Neutrophil (primary cell): Measurements from ENCODE around the gene DCC.
"Not testable (repeated sequence)": the region's sequence is repeated elsewhere in the genome, so short reads cannot be mapped to it uniquely, and the experiment has no call there.

ENCODE experiments used
- H3K27ac ChIP-seq: fragments of 200-600 bp; sonication (generic); 2 replicates; pipeline ENCODE4 v1.5.1; 2016; ENCODE audit warnings: mild to moderate bottlenecking, moderate library complexity
- H3K27me3 ChIP-seq: fragments of 200-600 bp; sonication (generic); 2 replicates; pipeline ENCODE4 v1.6.0; 2016; ENCODE audit warnings: mild to moderate bottlenecking
- H3K36me3 ChIP-seq: fragments of 200-600 bp; sonication (generic); 2 replicates; pipeline ENCODE4 v1.5.1; 2017
- H3K4me1 ChIP-seq, 2 experiments: fragments of 200-600 bp in 1 of 2; sonication (generic) in 1 of 2; 1 replicate in 1 of 2; 2 replicates in 1 of 2; pipeline versions ENCODE4 v1.5.1 to v1.6.1; 2013 to 2016; ENCODE audit warnings: low read depth in 1 of 2, low read length in 1 of 2, mild to moderate bottlenecking in 1 of 2, moderate library complexity in 1 of 2; ENCODE audit not compliant: control insufficient read depth in 1 of 2, insufficient read depth in 1 of 2
- H3K4me3 ChIP-seq, 2 experiments: fragments of 200-600 bp in 1 of 2; sonication (generic) in 1 of 2; 1 replicate in 1 of 2; 2 replicates in 1 of 2; pipeline ENCODE4 v1.5.1; 2013 to 2016; ENCODE audit warnings: low read depth in 1 of 2, low read length in 1 of 2, mild to moderate bottlenecking in 1 of 2, moderate library complexity in 1 of 2
- H3K9me3 ChIP-seq: fragments of 200-600 bp; sonication (generic); 2 replicates; pipeline ENCODE4 v1.5.1; 2016
- TF ChIP-seq, protein P1 (sequence below): fragments of 200-600 bp; sonication (generic); IDR thresholded peaks from 2 replicates; pipeline ENCODE4 v1.5.1; 2016; ENCODE audit warnings: antibody characterized with exemption

DCC gene

DNA sequence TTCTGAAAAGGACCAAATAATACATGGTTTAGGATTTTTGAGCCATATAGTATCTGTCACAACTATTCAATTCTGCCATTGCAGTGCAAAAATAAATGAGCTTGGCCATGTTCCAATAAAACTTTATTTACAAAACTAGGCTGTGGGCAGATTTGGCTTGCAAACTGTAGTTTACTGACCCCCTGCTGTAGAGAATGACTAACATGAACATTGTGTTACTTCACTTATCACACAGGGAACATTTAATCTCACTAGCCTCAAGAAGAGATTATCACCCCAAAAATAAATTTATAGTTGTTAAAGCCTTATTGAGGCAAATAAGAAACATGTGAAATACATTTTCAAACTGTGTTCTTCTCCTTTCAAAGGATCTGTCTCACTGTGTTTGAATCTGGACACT, 1118.3 kb downstream of the DCC start:
- no peaks in the 10 kb centered on the region for H3K36me3 ChIP-seq
- H3K27ac ChIP-seq = no peak overlapping the region
- no peak overlapping the region for H3K4me3 ChIP-seq
- TF ChIP-seq, protein P1, sequence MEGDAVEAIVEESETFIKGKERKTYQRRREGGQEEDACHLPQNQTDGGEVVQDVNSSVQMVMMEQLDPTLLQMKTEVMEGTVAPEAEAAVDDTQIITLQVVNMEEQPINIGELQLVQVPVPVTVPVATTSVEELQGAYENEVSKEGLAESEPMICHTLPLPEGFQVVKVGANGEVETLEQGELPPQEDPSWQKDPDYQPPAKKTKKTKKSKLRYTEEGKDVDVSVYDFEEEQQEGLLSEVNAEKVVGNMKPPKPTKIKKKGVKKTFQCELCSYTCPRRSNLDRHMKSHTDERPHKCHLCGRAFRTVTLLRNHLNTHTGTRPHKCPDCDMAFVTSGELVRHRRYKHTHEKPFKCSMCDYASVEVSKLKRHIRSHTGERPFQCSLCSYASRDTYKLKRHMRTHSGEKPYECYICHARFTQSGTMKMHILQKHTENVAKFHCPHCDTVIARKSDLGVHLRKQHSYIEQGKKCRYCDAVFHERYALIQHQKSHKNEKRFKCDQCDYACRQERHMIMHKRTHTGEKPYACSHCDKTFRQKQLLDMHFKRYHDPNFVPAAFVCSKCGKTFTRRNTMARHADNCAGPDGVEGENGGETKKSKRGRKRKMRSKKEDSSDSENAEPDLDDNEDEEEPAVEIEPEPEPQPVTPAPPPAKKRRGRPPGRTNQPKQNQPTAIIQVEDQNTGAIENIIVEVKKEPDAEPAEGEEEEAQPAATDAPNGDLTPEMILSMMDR = no peak
- H3K27me3 ChIP-seq = no peaks in the 10 kb centered on the region
- H3K4me1 ChIP-seq = no peaks in the 10 kb centered on the region
- no peaks in the 10 kb centered on the region for H3K9me3 ChIP-seq

DNA sequence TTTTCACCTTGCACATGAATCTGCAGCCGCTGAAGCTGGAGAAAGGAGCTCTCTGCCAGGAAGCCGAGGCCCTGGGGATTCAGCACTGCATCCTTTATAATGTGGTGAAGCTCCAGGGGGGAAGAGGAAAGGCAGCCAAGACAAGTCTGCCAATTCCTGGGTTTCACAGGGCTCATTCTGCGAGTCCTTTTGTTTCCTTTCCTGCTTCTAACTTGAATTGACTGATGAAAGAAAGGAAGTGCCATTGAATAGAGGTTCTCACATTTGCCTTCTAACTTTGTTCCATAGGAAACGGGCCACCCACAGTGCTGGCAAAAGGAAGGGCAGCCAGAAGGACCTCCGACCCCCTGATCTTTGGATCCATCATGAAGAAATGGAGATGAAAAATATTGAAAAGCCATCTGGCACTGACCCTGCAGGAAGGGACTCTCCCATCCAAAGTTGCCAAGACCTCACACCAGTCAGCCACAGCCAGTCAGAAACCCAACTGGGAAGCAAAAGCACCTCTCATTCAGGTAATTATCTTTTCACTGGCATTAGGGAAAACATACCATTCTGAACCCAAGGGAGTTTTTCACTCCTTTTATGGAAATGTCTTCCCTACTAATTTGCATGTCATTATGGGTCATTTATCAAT, 1119.1 kb downstream of the DCC start:
- H3K4me3 ChIP-seq = no peak overlapping the region
- H3K27me3 ChIP-seq = no peaks in the 10 kb centered on the region
- no peaks in the 10 kb centered on the region for H3K4me1 ChIP-seq
- no peaks in the 10 kb centered on the region for H3K36me3 ChIP-seq
- H3K27ac ChIP-seq = no peak overlapping the region
- TF ChIP-seq, protein P1 = no peak
- H3K9me3 ChIP-seq = no peaks in the 10 kb centered on the region

DNA sequence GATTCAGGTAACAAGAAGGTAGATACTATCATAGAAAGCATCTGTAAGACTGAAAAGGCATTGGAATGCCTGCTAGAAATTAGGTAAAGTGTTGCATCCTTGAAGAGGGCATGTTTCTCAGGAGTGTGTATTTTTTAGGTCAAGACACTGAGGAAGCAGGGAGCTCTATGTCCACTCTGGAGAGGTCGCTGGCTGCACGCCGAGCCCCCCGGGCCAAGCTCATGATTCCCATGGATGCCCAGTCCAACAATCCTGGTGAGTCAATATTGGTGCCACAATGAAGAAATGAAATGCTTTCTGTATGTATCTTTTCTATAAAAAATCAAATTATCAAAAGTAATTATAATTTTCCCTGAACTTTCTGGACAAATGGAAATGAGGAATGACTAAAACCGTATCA, 1127.8 kb downstream of the DCC start:
- no peak overlapping the region for H3K27ac ChIP-seq
- no peaks in the 10 kb centered on the region for H3K9me3 ChIP-seq
- H3K4me3 ChIP-seq = no peak overlapping the region
- H3K4me1 ChIP-seq = no peaks in the 10 kb centered on the region
- no peaks in the 10 kb centered on the region for H3K27me3 ChIP-seq
- TF ChIP-seq, protein P1 = no peak
- no peaks in the 10 kb centered on the region for H3K36me3 ChIP-seq

DNA sequence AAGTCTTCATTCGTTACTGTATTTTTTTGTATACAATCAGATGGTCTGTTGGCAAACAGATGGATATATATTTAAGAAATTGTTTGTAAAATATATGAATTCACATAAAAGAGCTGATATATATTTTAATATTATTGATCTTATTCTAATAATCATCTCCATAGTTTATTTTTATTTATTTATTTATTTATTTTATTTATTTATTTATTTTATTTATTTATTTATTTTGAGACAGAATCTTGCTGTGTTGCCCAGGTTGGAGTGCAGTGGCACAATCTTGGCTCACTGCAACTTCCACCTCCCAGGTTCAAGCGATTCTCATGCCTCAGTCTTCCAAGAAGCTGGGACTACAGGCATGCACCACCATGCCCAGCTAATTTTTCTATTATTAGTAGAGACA, 1128.2 kb downstream of the DCC start:
- H3K4me1 ChIP-seq, H3K27ac ChIP-seq, H3K36me3 ChIP-seq, H3K4me3 ChIP-seq, H3K9me3 ChIP-seq, H3K27me3 ChIP-seq: not testable (repeated sequence)

DNA sequence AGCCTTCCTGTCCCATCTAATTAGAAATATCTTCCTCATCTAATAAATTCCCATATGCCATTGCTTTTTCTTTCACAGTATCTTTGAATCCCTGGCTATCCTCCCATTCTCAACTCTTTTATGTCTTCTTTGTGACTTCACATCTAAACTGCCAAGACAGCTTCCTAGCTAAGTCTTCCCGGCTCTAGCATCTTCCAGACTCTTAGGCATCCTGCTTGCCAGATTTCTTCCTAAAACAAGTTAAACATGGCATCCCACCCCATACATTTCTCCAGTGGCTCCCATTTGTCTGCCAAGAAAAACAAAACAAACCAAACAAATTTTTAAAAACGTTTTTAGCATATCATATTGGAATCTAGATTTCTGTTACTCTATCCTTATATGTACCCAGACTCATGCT, 1132.5 kb downstream of the DCC start:
- Histone ChIP-seq H3K4me1 (no peaks in the 10 kb centered on the region), H3K27me3 (no peaks in the 10 kb centered on the region), H3K9me3 (no peaks in the 10 kb centered on the region), H3K4me3 (no peak overlapping the region), H3K27ac (no peak overlapping the region), H3K36me3 (no peaks in the 10 kb centered on the region)
- TF ChIP-seq, protein P1 = no peak

DNA sequence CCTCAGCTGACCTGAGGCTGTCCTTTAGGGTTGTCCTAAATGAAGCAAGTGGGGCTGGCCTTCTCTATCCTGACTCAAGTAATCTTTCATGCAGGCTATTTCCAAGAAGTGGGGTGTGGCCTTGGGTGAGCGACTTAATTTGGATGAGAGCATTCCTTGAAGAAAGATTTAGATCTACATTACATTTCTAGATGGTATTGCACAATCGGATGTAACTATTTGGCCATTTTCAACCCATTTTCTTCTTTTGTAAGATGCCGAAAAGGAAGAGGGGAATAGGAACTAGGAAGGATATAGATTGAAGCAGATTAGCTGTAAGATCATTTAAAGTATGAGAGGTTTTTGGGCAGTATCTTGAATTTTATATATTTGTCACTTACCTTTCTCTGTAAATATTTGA, 1138.2 kb downstream of the DCC start:
- Histone ChIP-seq H3K27ac (no peak overlapping the region), H3K4me3 (no peak overlapping the region), H3K4me1 (no peaks in the 10 kb centered on the region), H3K36me3 (no peaks in the 10 kb centered on the region), H3K27me3 (no peaks in the 10 kb centered on the region), H3K9me3 (no peaks in the 10 kb centered on the region)
- TF ChIP-seq, protein P1 = no peak
